Neuronal stem cell (in vitro differentiated cells): ENCODE results near the gene CPLX4.

ENCODE experiments used
- DNase-seq: peaks from one replicate; pipeline ENCODE4 v3.0.0-alpha.2; 2013; ENCODE audit warnings: low spot score
- H2AFZ ChIP-seq: one replicate; pipeline ENCODE4 v1.6.1; 2013; ENCODE audit warnings: mild to moderate bottlenecking, low read length, inconsistent platforms
- H2AK5ac ChIP-seq: 2 replicates; pipeline ENCODE4 v1.6.1; 2013; ENCODE audit warnings: low read depth, mild to moderate bottlenecking, inconsistent platforms, low read length, moderate library complexity, mixed read lengths
- H2BK120ac ChIP-seq: 2 replicates; pipeline ENCODE4 v1.6.1; 2013; ENCODE audit warnings: low read depth, mild to moderate bottlenecking, inconsistent platforms, low read length, moderate library complexity, mixed read lengths
- H2BK12ac ChIP-seq: one replicate; pipeline ENCODE4 v1.6.1; 2013; ENCODE audit warnings: low read length, inconsistent platforms
- H2BK15ac ChIP-seq: 2 replicates; pipeline ENCODE4 v1.6.1; 2013; ENCODE audit warnings: mild to moderate bottlenecking, low read length, inconsistent platforms, mixed read lengths
- H2BK5ac ChIP-seq: one replicate; pipeline ENCODE4 v1.6.1; 2013; ENCODE audit warnings: inconsistent platforms, mild to moderate bottlenecking, low read length, moderate library complexity
- H3K14ac ChIP-seq: one replicate; pipeline ENCODE4 v1.6.1; 2013; ENCODE audit warnings: low read length, inconsistent platforms
- H3K18ac ChIP-seq: 2 replicates; pipeline ENCODE4 v1.6.1; 2013; ENCODE audit warnings: low read length, inconsistent platforms
- H3K23ac ChIP-seq: 2 replicates; pipeline ENCODE4 v1.6.1; 2013; ENCODE audit warnings: low read depth, mild to moderate bottlenecking, mixed read lengths, low read length, inconsistent platforms; ENCODE audit not compliant: poor library complexity
- H3K27ac ChIP-seq: replicated peaks from 3 replicates; pipeline ENCODE4 v1.5.1; 2013; ENCODE audit warnings: low read length, inconsistent platforms
- H3K27me3 ChIP-seq, 3 experiments: 2 replicates each; pipeline ENCODE4 v1.6.1; 2013; ENCODE audit warnings: low read length in 3 of 3, mild to moderate bottlenecking in 2 of 3, inconsistent platforms in 1 of 3, low read depth in 1 of 3, mixed read lengths in 1 of 3, moderate library complexity in 1 of 3; ENCODE audit not compliant: control insufficient read depth in 3 of 3, insufficient read depth in 3 of 3
- H3K36me3 ChIP-seq, 2 donors: replicated peaks in 1 of 2; 2 replicates each; pipeline ENCODE4 v1.6.1; 2013; ENCODE audit warnings: low read length in 2 of 2; ENCODE audit not compliant: control insufficient read depth in 2 of 2, insufficient read depth in 2 of 2
- H3K4ac ChIP-seq: 2 replicates; pipeline ENCODE4 v1.6.1; 2013; ENCODE audit warnings: inconsistent platforms, mild to moderate bottlenecking, low read length, moderate library complexity
- H3K4me1 ChIP-seq, 2 donors: 1 replicate in 1 of 2; 2 replicates in 1 of 2; pipeline ENCODE4 v1.6.1; 2013; ENCODE audit warnings: low read length in 2 of 2, low read depth in 1 of 2; ENCODE audit not compliant: control insufficient read depth in 2 of 2, insufficient read depth in 1 of 2
- H3K4me2 ChIP-seq: one replicate; pipeline ENCODE4 v1.6.1; 2013; ENCODE audit warnings: mild to moderate bottlenecking, low read length, inconsistent platforms; ENCODE audit not compliant: insufficient read depth, poor library complexity, severe bottlenecking
- H3K4me3 ChIP-seq, 2 donors: 2 replicates each; pipeline ENCODE4 v1.5.1; 2013; ENCODE audit warnings: low read length in 2 of 2, mild to moderate bottlenecking in 2 of 2, inconsistent platforms in 1 of 2, moderate library complexity in 1 of 2
- H3K79me1 ChIP-seq: one replicate; pipeline ENCODE4 v1.6.1; 2013; ENCODE audit warnings: low read depth, mild to moderate bottlenecking, inconsistent platforms, low read length, moderate library complexity
- H3K9ac ChIP-seq: one replicate; pipeline ENCODE4 v1.6.1; 2013; ENCODE audit warnings: mild to moderate bottlenecking, low read depth, low read length, inconsistent platforms; ENCODE audit not compliant: poor library complexity
- H3K9me3 ChIP-seq, 2 donors: replicated peaks in 1 of 2; 2 replicates each; pipeline versions ENCODE3 to v1.6.1; 2013; ENCODE audit warnings: low read length in 2 of 2, mild to moderate bottlenecking in 2 of 2, inconsistent platforms in 1 of 2, low read depth in 1 of 2, mixed read lengths in 1 of 2, moderate library complexity in 1 of 2; ENCODE audit not compliant: control insufficient read depth in 2 of 2, insufficient read depth in 1 of 2
- H4K8ac ChIP-seq: one replicate; pipeline ENCODE4 v1.6.1; 2013; ENCODE audit warnings: low read depth, mild to moderate bottlenecking, inconsistent platforms, low read length, moderate library complexity
- H4K91ac ChIP-seq: one replicate; pipeline ENCODE4 v1.6.1; 2013; ENCODE audit warnings: low read length, low read depth, mild to moderate bottlenecking, inconsistent platforms; ENCODE audit not compliant: poor library complexity
- WGBS, 2 donors: extraction: QIAGEN DNeasy Blood & Tissue Kit; methylation state at CpG; one replicate each; pipeline ENCODE4 v1.1.7; 2013; ENCODE audit warnings: missing lambda C conversion rate in 2 of 2, mixed read lengths in 1 of 2; ENCODE audit not compliant: insufficient read length in 2 of 2, insufficient replicate concordance in 1 of 2; ENCODE audit errors: extremely low coverage in 2 of 2; 5-methylcytosine and 5-hydroxymethylcytosine counted together

Gene CPLX4

GRCh38 chr18:59275406-59275949 is 43.0 kb downstream of the CPLX4 start:
- Histone ChIP-seq H3K4ac (no peak overlapping the region), H3K9ac (no peak overlapping the region), H4K8ac (no peak overlapping the region), H3K36me3 (peaks cover 0 to under 1% of the 10 kb centered on the region in 2 donors), H3K27me3 (peaks cover 0 to 100% (median 0%) of the 10 kb centered on the region in 3 experiments), H2AFZ (no peak overlapping the region), H3K79me1 (no peaks in the 10 kb centered on the region), H2AK5ac (no peak overlapping the region), H3K18ac (no peak overlapping the region), H2BK120ac (no peak overlapping the region), H2BK15ac (no peak overlapping the region), H3K9me3 (no peaks in the 10 kb centered on the region), H4K91ac (no peak overlapping the region), H3K4me1 (peaks cover 0 to 24% of the 10 kb centered on the region in 2 donors), H2BK5ac (no peak overlapping the region), H3K4me2 (peak overlapping the region; percentile 63), H3K4me3 (no peak overlapping the region), H3K27ac (peak overlapping the region; percentile 83), H2BK12ac (no peak overlapping the region), H3K23ac (no peak overlapping the region), H3K14ac (no peak overlapping the region)
- no CpG with 5 or more reads among the region's 6 CpGs for WGBS, 2 donors
- DNase-seq, result no peak

- H2AFZ ChIP-seq, result no peak overlapping the region
- no peak overlapping the region for H2BK12ac ChIP-seq
- no peak overlapping the region for H2BK15ac ChIP-seq
- peaks cover 0 to 24% of the 10 kb centered on the region in 2 donors for H3K4me1 ChIP-seq
- H2AK5ac ChIP-seq, result no peak overlapping the region
- H3K9ac ChIP-seq, result no peak overlapping the region
- H3K4ac ChIP-seq, result no peak overlapping the region
- no peak overlapping the region for H3K27ac ChIP-seq
- no peak overlapping the region for H4K8ac ChIP-seq
- H2BK5ac ChIP-seq, result peak overlapping the region; percentile 62
- H3K79me1 ChIP-seq, result no peaks in the 10 kb centered on the region
- H2BK120ac ChIP-seq, result peak overlapping the region; percentile 92
- H3K4me3 ChIP-seq, result peak overlapping the region in 1 of 2 donors; percentile 86
- H3K36me3 ChIP-seq, result peaks cover 0 to 2% of the 10 kb centered on the region in 2 donors
- WGBS, 2 donors, result no CpG with 5 or more reads among the region's 18 CpGs
- no peak overlapping the region for H4K91ac ChIP-seq
- H3K18ac ChIP-seq, result peak overlapping the region; percentile 98
- no peak overlapping the region for H3K23ac ChIP-seq
- no peak overlapping the region for H3K14ac ChIP-seq
- DNase-seq, result no peak
- peak overlapping the region; percentile 96 for H3K4me2 ChIP-seq
- H3K9me3 ChIP-seq, result no peaks in the 10 kb centered on the region
- peaks cover 0 to 100% (median 0%) of the 10 kb centered on the region in 3 experiments for H3K27me3 ChIP-seq
These were observed 43.9 kb downstream of the CPLX4 start for GRCh38 chr18:59274533-59274928.

- Histone ChIP-seq H2BK120ac (peak overlapping the region; percentile 92), H2AK5ac (peak overlapping the region; percentile 77), H3K23ac (peak overlapping the region; percentile 55), H3K27me3 (peaks cover 0 to 98% (median 0%) of the 10 kb centered on the region in 3 experiments), H2BK15ac (peak overlapping the region; percentile 86), H3K14ac (no peak overlapping the region), H3K79me1 (no peaks in the 10 kb centered on the region), H3K4me2 (peak overlapping the region; percentile 96), H3K36me3 (peaks cover 0 to 4% of the 10 kb centered on the region in 2 donors), H3K4me3 (peak overlapping the region in 1 of 2 donors; percentile 86), H3K4ac (peak overlapping the region; percentile 62), H3K27ac (no peak overlapping the region), H2AFZ (peak overlapping the region; percentile 72), H3K4me1 (peaks cover 0 to 22% of the 10 kb centered on the region in 2 donors), H3K9me3 (peaks cover 0 to 3% of the 10 kb centered on the region in 2 donors), H2BK12ac (no peak overlapping the region), H4K91ac (no peak overlapping the region), H3K18ac (peak overlapping the region; percentile 98), H3K9ac (peak overlapping the region; percentile 72), H4K8ac (no peak overlapping the region), H2BK5ac (peak overlapping the region; percentile 62)
- DNase-seq, result no peak
- no CpG with 5 or more reads among the region's 48 CpGs for WGBS, 2 donors
These were observed 44.5 kb downstream of the CPLX4 start for GRCh38 chr18:59273759-59274532.
